HT-29 (cell line): ENCODE measurements around the gene RPS6KB2. TPM values are rescaled to one million over a fixed set of nuclear protein-coding genes. Genes with fewer than 3 reads are reported as not detected.

Source experiments
- DNase-seq: peaks from one replicate; pipeline ENCODE4 v3.0.0-alpha.2; 2015; ENCODE audit warnings: low spot score
- total RNA-seq: library from RNA; depleted of rRNA; stranded (reverse); fragments of >200 nt; shearing (Covaris generic); gene quantifications from 2 replicates; pipeline ENCODE4 v1.2.3, GENCODE V29; 2014

RPS6KB2 gene
- total RNA-seq, 1 experiment from 2014 or later, result 137 TPM

- no peak for DNase-seq
Measured at GRCh38 chr11:67441731-67442351, 13.5 kb downstream of the RPS6KB2 start.

GRCh38 chr11:67442504-67443404, 14.5 kb downstream of the RPS6KB2 start:
- DNase-seq, result no peak

- DNase-seq, result no peak
Measured at GRCh38 chr11:67445515-67445914, 17.2 kb downstream of the RPS6KB2 start.

- DNase-seq, result no peak
Measured at GRCh38 chr11:67448220-67448609, 19.9 kb downstream of the RPS6KB2 start.

- DNase-seq, result no peak
Measured at GRCh38 chr11:67449116-67449844, 21.0 kb downstream of the RPS6KB2 start.

GRCh38 chr11:67450796-67451657, 22.7 kb downstream of the RPS6KB2 start:
- no peak for DNase-seq

- no peak for DNase-seq
Measured at GRCh38 chr11:67451658-67451976, 23.3 kb downstream of the RPS6KB2 start.

- peak; percentile 90 for DNase-seq
Measured at GRCh38 chr11:67452141-67452952, 24.1 kb downstream of the RPS6KB2 start, which contains the start of gene GPR152. TSS of gene GPR152 (minus strand) at chr11:67452729. CDS start at chr11:67452724, 5 bp downstream.

GRCh38 chr11:67453816-67454732, 25.8 kb downstream of the RPS6KB2 start:
- DNase-seq, result no peak

GRCh38 chr11:67455054-67455453, 26.8 kb downstream of the RPS6KB2 start, which contains the start of gene CABP4:
TSS of gene CABP4 (plus strand) at chr11:67455354. CDS start at chr11:67455424, 70 bp downstream.
- no peak for DNase-seq

GRCh38 chr11:67456068-67456705, 27.9 kb downstream of the RPS6KB2 start:
- DNase-seq, result no peak

GRCh38 chr11:67457453-67457852, 29.2 kb downstream of the RPS6KB2 start:
- no peak for DNase-seq

GRCh38 chr11:67458266-67458665, 30.0 kb downstream of the RPS6KB2 start:
- no peak for DNase-seq

- DNase-seq, result no peak
Measured at GRCh38 chr11:67463186-67463585, 34.9 kb downstream of the RPS6KB2 start.

- peak; percentile 96 for DNase-seq
Measured at GRCh38 chr11:67463680-67464410, 35.6 kb downstream of the RPS6KB2 start.

- peak; percentile 95 for DNase-seq
Measured at GRCh38 chr11:67464411-67465188, 36.3 kb downstream of the RPS6KB2 start.

- DNase-seq, result peak; percentile 50
Measured at GRCh38 chr11:67465189-67465510, 36.9 kb downstream of the RPS6KB2 start.
